Hair follicle dermal papilla cell (primary cell): Measurements from ENCODE around the gene ZNF273. TPM values are rescaled to one million over a fixed set of nuclear protein-coding genes. Genes with fewer than 3 reads are reported as not detected.

Experiments used
- total RNA-seq: library from RNA; depleted of rRNA; stranded (reverse); fragments of >200 nt; gene quantifications from 2 replicates; pipeline ENCODE4 v1.2.3, GENCODE V29; 2012

ZNF273 gene
- total RNA-seq: 2.1 and 2.7 TPM in 2 replicates

GRCh38 chr7:64902806-64903721, at the start of gene ZNF273:
Gene ZNF273 (plus strand): TSS chr7:64903273. CDS start chr7:64903318, 45 bp downstream.

Other genes with a start within 250 kb of the ZNF273 start
- 1.9 and 2.1 TPM in 2 replicates for gene ZNF107, start 237.1 kb upstream of the ZNF273 start, total RNA-seq
- 2.6 and 3.3 TPM in 2 replicates for gene ZNF138, start 108.8 kb upstream of the ZNF273 start, total RNA-seq
- gene ZNF117, start 87.8 kb downstream of the ZNF273 start, total RNA-seq: 5.6 and 6.2 TPM in 2 replicates
- 10.7 and 16.7 TPM in 2 replicates for gene ERV3-1, start 103.4 kb downstream of the ZNF273 start, total RNA-seq